ENCODE results near the gene MMP27. TPM values are rescaled to one million over a fixed set of nuclear protein-coding genes. Genes with fewer than 3 reads are reported as not detected.

The MMP27 gene
- total RNA-seq, 1 experiment from 2014 or later: not detected

- no peak overlapping the region for H2BK12ac ChIP-seq (ENCODE audit: insufficient read length, low read depth, low read length)
- no peak overlapping the region for H3K56ac ChIP-seq (ENCODE audit: insufficient read length, low read depth, low read length)
- no peaks in the 10 kb centered on the region for H3K4me1 ChIP-seq (ENCODE audit: insufficient read depth, low read length)
- H4K20me1 ChIP-seq (ENCODE audit: control insufficient read depth, insufficient read depth, insufficient read length): no peaks in the 10 kb centered on the region
- H2BK5ac ChIP-seq (ENCODE audit: insufficient read length, low read length): no peak overlapping the region
- H3K27me3 ChIP-seq (ENCODE audit: insufficient read depth, low read length): no peaks in the 10 kb centered on the region
- no peaks in the 10 kb centered on the region for H3K23me2 ChIP-seq (ENCODE audit: insufficient read length, low read depth, low read length, poor library complexity, severe bottlenecking)
- DNase-seq: no peak
- H2AFZ ChIP-seq (ENCODE audit: low read length): no peak overlapping the region
- H3K14ac ChIP-seq (ENCODE audit: insufficient read depth, low read length): no peak overlapping the region
- H4K5ac ChIP-seq (ENCODE audit: insufficient read length, low read depth, low read length): no peak overlapping the region
- H3K23ac ChIP-seq (ENCODE audit: insufficient read length, low read depth, low read length): no peak overlapping the region
- H3T11ph ChIP-seq (ENCODE audit: low read length): no peak overlapping the region
- H4K91ac ChIP-seq (ENCODE audit: insufficient read length, low read depth, low read length): no peak overlapping the region
- H3K79me1 ChIP-seq (ENCODE audit: insufficient read depth, low read depth, low read length, poor library complexity, severe bottlenecking): no peaks in the 10 kb centered on the region
- H3K18ac ChIP-seq (ENCODE audit: insufficient read length, low read depth, low read length): no peak overlapping the region
- H2AK5ac ChIP-seq (ENCODE audit: insufficient read length, low read length): no peak overlapping the region
- H3K9me3 Mint-ChIP-seq: no peaks in the 10 kb centered on the region
- no peaks in the 10 kb centered on the region for H3K36me3 Mint-ChIP-seq (ENCODE audit: insufficient read depth in 1 of 3, low read depth in 3 of 3)
- no peak for TF ChIP-seq CTCF (conservative IDR thresholded peaks at IDR 0.05)
- no CpG with 5 or more reads among the region's 2 CpGs for WGBS (ENCODE audit: extremely low coverage, insufficient read length, low lambda C conversion rate)
- no peak overlapping the region for H3K4me2 ChIP-seq (ENCODE audit: insufficient read depth, insufficient read length, low read length)
- H3K27me3 Mint-ChIP-seq (ENCODE audit: low read depth): no peaks in the 10 kb centered on the region; the same call in 1 of the 2 replicates
- no peak overlapping the region for H2BK120ac ChIP-seq (ENCODE audit: low read depth, low read length, poor library complexity, severe bottlenecking)
- H3K4me1 Mint-ChIP-seq: peaks cover 3 to 6% of the 10 kb centered on the region in 2 experiments; a peak in 3 of 4 replicates
- H3K27ac ChIP-seq (ENCODE audit: insufficient read length, low read depth, low read length): no peak overlapping the region
- no peaks in the 10 kb centered on the region for H3K79me2 ChIP-seq (ENCODE audit: insufficient read depth, low read length)
- no peak overlapping the region for H3K4ac ChIP-seq (ENCODE audit: low read depth, low read length)
- no peak overlapping the region for H4K8ac ChIP-seq (replicated peaks; ENCODE audit: insufficient read length, low read depth, low read length)
- H2BK20ac ChIP-seq (ENCODE audit: low read depth, low read length, poor library complexity, severe bottlenecking): no peak overlapping the region
- no peak overlapping the region for H3K4me3 Mint-ChIP-seq
- H3K9ac ChIP-seq (ENCODE audit: extremely low read depth, insufficient read length, low read length): no peak overlapping the region
- H3K9me3 ChIP-seq (ENCODE audit: control insufficient read depth, low read depth, low read length): no peaks in the 10 kb centered on the region
- H2BK15ac ChIP-seq (ENCODE audit: low read depth, low read length): no peak overlapping the region
- H3K27ac Mint-ChIP-seq: no peak overlapping the region
These were observed 3.8 kb upstream of the MMP27 start for GRCh38 chr11:102709201-102709945.
